Left renal cortex interstitium (tissue), 4 donors: ENCODE results near the gene RCBTB2. TPM values are rescaled to one million over a fixed set of nuclear protein-coding genes. Genes with fewer than 3 reads are reported as not detected.

Experiments
- DNase-seq, 4 donors: peaks; one replicate each; pipeline ENCODE4 v3.0.0-alpha.2; 2013; ENCODE audit warnings: low read depth in 4 of 4, low spot score in 2 of 4, missing footprints in 1 of 4
- polyA plus RNA-seq, 4 donors: library from polyadenylated mRNA; unstranded; fragments of 120-200 nt; gene quantifications; one replicate each; pipeline ENCODE4 v1.2.1, GENCODE V29; 2013; ENCODE audit not compliant: insufficient read length in 4 of 4

RCBTB2 gene
- polyA plus RNA-seq, 4 donors, result 57.1 to 65.2 (median 59.5) TPM

- peak in 1 of 4 donors; percentile 90 for DNase-seq
These were observed 699 bp downstream of the RCBTB2 start for GRCh38 chr13:48532256-48532505.

- peak in 2 of 4 donors; percentile 3 to 66 for DNase-seq
These were observed 1.2 kb downstream of the RCBTB2 start for GRCh38 chr13:48531416-48532255.

- no peak for DNase-seq
These were observed 2.0 kb downstream of the RCBTB2 start for GRCh38 chr13:48530833-48531232.

- no peak for DNase-seq
These were observed 4.2 kb downstream of the RCBTB2 start for GRCh38 chr13:48528720-48529119.

GRCh38 chr13:48527955-48528354, 4.9 kb downstream of the RCBTB2 start:
- no peak for DNase-seq

- no peak for DNase-seq
These were observed 6.6 kb downstream of the RCBTB2 start for GRCh38 chr13:48526286-48526685.

- DNase-seq, result no peak
These were observed 14.8 kb downstream of the RCBTB2 start for GRCh38 chr13:48518083-48518482.

GRCh38 chr13:48515732-48516131, 17.1 kb downstream of the RCBTB2 start:
- DNase-seq, result no peak

GRCh38 chr13:48514793-48515192, 18.1 kb downstream of the RCBTB2 start:
- no peak for DNase-seq

GRCh38 chr13:48511621-48512230, 21.2 kb downstream of the RCBTB2 start:
- no peak for DNase-seq

GRCh38 chr13:48510698-48511097, 22.2 kb downstream of the RCBTB2 start:
- no peak for DNase-seq

GRCh38 chr13:48508011-48508410, 24.9 kb downstream of the RCBTB2 start:
- DNase-seq, result no peak

- DNase-seq, result no peak
These were observed 25.9 kb downstream of the RCBTB2 start for GRCh38 chr13:48507021-48507420.

- DNase-seq, result no peak
These were observed 26.7 kb downstream of the RCBTB2 start for GRCh38 chr13:48506092-48506701.

GRCh38 chr13:48505597-48506091, 27.2 kb downstream of the RCBTB2 start:
- peak in 1 of 4 donors; percentile 15 for DNase-seq

- DNase-seq, result no peak
These were observed 27.9 kb downstream of the RCBTB2 start for GRCh38 chr13:48505012-48505411.

- DNase-seq, result no peak
These were observed 28.3 kb downstream of the RCBTB2 start for GRCh38 chr13:48504606-48505005.

- DNase-seq, result no peak
These were observed 30.1 kb downstream of the RCBTB2 start for GRCh38 chr13:48502601-48503319.

GRCh38 chr13:48501705-48502104, 31.2 kb downstream of the RCBTB2 start:
- DNase-seq, result no peak

- no peak for DNase-seq
These were observed 32.2 kb downstream of the RCBTB2 start for GRCh38 chr13:48500652-48501197.

- DNase-seq, result no peak
These were observed 35.2 kb downstream of the RCBTB2 start for GRCh38 chr13:48497669-48498068.
